ENCODE results near the gene ME3.
"Not testable (repeated sequence)": the region's sequence is repeated elsewhere in the genome, so short reads cannot be mapped to it uniquely, and the experiment has no call there.

Gene ME3

DNA sequence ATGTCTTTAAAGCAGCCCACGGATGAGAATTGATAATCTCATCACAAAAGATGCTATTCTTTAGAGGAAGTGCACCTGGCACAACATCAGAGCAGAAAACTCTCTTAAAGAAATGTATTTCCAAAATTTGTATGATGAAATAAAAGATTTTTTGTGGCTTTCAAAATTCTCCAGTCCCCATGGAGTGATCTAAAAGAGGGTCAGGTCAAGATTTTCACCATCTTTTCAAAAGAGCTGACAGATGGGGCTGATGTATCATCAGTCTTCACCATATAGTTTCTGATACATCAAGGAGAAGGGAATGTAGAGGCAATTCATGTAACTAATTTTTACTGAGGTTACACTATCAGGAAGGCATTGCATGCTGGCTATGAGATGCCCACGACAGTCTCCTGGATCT is 11.7 kb downstream of the ME3 start:
- no peak for DNase-seq

DNA sequence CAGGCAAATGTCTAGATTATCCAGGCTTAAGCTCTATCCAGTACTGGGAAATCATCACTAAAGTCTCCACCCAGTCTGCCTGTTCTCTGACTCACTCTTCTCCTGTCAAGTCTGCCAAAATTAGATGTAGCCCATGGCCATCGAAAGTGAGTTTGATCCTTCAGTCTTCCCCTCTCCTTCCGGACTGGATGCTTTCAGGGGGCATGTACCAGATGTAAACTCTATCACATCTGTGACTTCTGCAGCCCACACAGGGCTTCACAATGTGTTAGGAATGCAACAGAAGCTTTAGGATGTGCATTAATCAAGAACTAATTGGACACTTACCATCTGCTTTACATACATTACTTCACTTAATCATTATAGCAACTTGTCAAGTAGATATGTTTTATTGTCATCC is 12.3 kb downstream of the ME3 start:
- no peak for DNase-seq

DNA sequence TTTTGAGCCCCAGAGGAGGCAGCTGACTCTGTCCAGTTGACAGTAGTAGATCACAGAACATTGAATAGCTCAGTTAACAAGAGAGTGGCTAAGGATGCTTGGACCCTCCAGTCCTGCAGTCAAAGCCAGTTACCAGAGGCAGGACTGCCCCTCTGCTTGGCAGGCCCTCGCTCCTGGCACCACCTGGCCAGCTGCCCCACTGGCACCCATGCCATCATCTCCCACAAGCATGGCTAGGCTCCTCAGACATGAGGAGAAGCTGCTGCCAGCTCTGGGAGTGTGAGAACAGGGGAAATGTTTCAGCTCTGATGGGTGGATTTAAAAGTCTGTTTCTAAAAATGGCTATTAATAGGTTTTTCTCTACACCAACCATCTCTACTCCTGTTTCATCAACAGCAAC is 13.9 kb downstream of the ME3 start:
- no peak for DNase-seq

DNA sequence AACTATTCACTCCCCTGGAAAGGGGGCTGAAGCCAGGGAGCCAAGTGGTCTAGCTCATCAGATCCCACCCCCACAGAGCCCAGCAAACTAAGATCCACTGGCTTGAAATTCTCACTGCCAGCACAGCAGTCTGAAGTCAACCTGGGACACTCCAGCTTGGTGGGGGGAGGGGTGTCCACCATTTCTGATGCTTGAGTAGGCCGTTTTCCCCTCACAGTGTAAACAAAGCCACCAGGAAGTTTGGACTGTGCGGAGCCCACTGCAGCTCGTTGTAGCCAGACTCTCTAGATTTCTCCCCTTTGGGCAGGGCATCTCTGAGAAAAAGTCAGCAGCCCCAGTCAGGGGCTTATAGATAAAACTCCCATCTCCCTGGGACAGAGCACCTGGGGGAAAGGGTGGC is 27.2 kb downstream of the ME3 start:
- DNase-seq, result not testable (repeated sequence)

DNA sequence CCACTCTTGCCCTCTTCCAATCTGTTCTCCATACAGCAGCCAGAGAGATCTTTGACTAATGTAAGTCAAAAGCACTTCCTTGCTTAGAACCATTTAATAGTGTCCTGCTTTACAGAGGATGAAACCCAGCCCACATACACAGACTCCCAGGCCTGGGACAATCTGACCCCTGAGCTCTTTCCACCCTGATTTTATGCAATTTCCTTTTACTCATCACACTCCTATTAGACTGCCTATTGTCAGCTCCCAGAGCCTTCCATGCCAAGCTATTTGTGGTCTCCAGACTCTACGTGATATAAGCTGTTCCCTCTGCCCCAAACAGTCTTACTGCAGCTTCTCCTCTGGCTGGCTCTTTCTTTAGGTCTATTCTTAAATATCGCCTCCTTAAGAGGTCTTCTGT is 28.1 kb downstream of the ME3 start:
- DNase-seq, result no peak

DNA sequence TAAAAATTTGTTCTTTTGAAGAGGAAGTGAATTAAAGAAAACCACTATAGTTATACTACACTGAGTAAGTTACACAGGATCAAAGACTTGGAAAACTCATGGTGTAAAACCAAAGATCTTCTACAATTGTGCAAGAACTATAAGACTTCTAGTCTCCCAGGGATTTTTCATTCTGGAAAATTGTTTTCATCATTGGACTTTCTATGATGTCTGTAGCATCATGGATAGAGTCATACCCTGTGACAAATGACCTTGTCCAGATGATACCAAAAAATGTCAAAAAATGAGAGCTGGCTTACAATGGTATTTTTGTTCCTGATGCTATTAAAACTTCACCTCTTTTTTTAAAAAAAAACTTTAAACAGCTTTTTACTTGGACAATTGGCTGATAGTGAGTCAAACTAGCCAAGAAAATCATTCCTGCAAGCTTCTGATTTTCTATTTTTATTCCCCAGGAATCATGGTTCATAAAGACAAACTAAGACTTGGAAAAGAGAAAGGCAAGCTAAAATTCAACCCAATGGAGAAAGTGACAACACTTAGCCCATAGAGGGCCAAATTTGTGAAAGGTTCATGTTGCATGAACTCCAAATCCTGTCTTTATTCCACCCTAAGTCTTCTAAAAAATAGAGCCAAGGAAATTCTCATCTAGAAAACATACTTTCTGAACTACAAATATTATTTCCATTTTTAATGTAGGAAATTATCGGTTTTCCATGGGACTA is 30.7 kb downstream of the ME3 start:
- no peak for DNase-seq

DNA sequence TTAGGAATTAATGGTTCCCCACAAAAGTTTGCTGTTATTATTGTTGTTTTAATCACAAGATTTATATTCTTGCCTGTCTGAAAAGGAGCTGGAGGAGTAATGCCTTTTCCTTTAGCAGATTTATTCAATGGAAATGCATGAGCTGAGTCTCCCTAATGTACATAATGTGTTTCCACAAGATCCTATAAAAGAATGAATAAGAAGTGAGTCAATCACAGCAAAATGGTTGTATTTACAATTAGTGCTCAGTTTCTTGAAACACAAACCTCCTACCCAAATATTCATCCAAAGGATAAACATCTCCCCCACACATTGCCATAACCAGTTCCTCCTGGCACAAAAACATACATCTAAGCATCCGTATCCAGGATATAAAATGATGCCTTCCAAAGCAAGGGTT is 33.3 kb downstream of the ME3 start:
- no peak for DNase-seq

DNA sequence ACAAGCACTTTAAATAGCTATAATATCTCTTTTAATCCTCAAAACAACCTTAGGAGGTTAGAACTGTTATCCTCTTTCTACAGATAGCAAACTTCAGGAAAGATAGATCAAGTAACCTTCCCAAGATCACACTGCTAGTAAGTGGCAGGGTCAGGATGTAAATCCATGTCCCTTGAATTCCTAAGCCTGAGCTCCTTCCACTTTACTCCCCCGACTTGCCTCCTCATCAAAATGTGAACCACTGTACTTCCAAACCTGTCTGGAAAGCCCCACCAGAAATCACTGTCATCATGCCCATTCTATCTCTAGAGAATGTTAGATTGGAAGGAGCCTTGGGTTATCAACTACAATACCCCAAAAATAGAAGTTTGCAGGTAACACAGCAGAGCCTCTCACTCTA is 33.7 kb downstream of the ME3 start:
- DNase-seq, result no peak

DNA sequence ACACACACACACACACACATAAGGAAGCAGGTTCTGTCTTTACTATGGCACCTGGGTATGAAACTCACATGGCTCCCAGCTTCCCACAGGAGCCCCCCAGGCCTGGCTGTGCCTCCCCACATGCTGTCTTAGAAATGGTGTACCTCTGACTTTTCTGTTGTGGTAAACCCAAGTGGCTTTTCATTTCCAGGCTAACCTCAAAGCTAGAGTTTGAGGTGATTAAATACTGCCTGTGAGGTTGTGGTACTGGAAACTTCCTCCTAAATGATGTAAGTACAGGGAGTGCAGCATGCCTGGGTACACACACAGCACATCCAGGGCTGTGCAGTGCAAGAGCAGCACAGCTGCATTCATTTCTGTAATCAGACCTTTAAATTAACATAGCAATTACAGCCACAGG is 34.4 kb downstream of the ME3 start:
- no peak for DNase-seq

DNA sequence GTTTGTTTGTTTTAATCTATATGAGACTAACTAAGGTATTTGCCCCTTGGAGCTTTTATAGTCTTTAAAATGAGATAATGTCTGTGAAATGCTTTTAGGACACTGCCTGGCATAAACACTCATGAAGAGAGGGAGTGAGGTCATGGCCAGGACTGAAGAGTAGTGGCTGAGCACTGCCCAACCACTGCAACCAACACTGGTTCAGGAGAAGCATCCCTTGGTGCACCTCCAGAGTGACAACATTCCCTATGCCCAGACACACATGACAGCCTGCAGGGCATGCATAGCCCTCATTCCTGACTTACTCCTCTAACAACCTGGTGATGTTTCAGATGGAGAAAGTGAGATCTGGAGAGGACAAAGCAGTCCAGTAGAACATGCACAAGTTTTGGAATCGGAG is 36.1 kb downstream of the ME3 start:
- no peak for DNase-seq

DNA sequence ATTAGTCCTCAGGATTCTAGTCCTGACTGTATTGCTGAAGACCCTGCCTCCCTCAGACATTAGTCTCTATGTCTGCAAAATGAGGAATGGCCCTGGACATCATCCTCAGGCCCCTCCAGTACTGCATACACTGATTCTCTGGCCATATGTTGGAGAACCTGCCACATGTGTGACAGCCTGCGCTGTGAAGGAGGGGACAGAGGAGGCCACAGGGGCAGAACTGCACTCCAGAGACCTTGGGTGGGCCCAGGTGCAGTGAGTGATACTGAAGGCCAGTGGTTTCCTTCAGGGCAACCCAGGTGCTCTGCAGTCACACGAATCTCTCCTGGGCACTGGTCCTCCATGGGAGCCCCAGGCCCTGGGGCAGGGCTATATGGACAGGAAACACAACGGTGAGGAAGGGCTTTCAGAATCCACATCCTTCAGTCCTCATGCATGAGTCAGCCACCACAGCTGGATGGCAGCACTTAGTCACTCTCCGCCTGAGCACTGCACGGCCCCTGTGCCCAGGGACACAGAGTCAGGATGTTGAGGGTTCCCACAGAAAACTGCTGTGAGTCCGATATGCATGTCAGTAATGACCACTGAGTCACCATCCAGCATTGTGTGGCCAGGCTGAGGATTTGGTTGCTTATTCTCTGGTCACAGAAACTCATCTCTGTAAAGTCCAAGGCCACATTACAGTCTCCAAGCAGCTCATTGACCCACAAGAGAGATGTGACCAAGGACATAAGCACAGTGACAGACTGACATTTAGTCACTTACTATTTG is 39.7 kb downstream of the ME3 start:
- peak; percentile 47 for DNase-seq

DNA sequence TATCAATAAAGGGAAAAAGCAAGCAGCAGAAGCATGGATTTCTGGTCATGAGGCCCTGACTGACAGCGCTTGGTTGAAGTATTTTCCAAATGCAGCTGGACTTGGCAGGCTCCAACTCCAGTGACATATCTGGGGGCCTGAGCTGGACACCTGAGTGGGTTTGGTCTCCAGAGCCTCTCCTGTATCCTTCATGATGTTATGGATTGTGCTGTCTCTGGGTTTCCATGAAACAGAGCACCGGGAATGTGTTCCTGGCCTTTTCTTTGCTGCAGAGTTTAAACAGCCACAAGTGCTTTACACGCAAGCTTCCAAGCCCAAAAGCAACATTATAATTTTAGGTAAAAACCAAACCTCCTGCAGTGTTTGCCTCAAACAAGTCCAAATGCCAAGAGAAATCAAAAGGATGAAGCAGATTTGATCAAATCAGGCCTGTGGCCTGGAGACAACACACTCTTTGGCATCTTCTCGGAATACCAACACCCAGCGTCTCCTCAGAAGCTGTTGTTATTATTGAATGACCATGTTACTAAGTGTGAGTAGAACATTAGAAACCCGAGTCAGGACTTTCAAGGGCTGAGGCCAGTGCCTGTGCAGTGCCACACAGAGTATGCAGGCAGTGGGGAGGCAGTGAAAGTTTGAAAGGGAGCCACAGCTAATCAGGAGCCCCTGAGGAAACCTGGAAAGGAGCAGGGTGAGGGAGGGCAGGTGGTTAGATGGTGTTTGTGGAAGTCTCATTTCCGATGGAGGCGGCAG is 42.0 kb downstream of the ME3 start:
- DNase-seq, result no peak

DNA sequence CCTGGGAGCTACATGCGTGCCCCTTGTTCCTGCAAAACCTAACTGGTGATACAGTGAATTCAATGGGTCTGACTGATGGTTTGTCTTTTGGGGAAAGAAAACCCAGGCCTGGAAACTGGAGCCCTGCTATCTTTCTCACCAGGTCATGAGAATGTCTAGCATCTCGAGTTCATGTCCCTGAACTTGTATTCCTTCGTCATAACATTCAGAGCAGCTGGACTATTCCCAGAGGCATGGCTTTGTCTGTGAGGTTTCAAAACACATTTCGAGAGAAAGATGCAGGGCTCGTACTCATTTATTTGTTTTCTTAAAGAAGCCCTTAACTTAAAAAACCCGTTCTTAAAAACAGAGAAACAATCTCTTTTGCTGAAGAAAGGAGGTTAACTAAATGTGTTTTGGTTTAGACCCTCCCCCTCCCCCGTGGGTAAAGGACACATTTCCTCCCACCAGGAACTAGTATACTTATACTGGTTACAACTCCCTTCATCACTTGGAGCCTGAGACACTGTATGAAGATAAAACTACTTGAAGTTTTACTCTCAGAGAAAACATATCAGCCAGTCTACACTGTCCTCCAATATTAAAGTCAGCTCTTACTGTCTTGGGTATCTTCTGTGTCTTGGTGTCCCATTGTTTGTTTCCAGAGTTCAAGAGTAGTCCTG is 43.2 kb downstream of the ME3 start:
- DNase-seq, result no peak

DNA sequence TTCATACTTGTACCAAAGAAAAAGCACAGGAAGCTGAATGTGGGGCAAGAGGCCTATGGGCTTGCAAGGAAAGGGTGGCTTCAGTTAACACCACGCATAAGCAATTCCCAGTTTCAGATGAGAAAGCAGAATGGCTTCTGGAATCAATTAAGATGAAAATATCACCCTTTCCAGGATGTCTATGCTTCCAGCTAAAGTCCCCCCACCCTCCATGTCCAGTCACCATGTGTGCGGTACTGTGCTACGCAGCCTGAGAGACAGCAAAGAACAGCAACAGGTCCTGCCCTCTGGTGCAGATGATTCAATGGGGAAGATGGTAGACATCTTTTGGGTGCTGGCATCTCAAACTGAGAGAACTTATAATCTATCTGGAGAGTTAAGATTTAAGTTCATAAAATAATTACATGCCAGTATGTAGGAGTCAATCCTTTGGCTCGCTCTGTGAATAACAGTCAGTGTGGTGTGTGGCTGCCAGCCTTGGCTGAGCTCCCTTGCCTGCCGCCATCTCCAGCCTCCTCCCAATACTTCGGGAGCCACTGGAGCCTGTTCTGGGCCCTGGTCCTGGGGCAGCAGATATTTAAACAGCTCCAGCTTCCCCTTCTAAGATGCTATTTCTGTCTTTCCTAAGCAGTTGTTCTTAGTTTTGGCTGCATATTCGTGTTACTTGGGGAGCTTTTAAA is 44.5 kb downstream of the ME3 start:
- no peak for DNase-seq

DNA sequence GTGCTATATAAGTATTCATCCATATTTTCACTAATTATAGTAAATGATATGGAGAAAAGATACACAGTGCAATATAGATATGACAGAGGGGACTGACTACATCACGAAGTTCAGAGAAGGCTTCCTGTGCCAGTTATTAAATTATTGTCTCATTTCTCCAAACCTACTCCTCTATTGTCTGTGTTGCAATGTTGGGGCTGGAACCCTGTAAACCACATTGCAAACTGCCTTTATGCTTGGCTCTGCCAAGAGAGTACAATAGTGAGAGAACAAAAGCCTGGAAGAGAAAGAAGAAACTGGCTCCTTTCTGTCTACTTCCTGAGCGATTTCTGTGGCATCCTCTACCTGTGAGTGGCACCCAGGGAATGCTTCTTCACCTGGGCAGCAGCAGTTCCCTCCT is 46.4 kb downstream of the ME3 start:
- no peak for DNase-seq

DNA sequence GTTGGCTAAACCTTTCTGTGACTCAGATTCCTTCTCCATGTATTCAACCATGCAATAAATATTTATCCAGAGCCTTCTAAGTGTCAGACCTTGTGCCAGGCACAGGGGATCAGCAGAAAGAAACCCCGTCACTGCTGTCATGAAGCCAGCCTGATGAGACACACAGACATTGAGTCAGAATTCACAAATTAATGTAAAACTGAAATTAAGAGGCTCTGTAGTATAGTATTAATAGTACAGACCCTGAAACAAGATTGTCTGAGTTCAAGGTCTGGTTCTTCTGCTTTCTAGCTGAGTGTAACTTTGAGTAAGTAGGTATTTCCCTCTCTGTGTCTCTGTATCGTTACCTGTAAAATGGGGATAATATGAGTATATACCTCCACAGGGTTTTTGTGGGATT is 46.9 kb downstream of the ME3 start:
- DNase-seq, result no peak

DNA sequence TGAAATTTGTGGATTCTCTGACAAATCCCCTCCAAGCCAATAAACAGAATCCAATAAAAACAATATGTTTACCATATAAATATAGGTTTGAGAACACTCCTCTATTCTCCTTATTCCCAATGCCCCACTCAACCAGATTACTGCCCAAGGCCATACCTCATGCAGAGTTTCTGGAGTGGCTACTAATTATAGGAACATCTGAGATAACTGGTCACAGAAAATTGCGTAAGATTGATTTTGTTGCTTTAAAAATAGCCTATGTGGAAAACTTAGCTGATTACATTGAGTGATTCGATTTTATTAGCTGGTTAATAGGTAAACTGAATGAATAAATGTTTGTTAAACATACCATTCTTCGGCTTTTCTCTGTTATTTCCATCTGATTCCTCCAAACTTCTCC is 48.0 kb downstream of the ME3 start:
- no peak for DNase-seq

DNA sequence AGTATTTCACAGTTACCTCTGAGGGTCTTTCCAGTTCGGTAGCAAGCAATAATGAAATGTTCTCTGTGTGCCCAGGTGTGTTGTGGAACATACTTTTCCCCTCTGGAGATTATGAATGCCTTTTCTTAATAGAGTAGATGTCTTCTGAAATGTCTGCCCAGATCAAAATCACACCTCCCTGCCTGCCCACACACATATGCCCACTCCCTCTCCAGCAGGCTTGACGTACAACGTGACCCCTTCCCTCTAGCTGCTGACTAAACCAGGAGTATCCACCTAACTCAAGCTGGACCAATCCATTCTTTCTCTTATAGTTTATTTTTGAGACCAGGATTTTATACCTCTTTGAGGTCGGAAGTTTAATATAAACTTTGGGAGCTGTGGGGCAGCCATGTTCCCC is 48.7 kb downstream of the ME3 start:
- no peak for DNase-seq

DNA sequence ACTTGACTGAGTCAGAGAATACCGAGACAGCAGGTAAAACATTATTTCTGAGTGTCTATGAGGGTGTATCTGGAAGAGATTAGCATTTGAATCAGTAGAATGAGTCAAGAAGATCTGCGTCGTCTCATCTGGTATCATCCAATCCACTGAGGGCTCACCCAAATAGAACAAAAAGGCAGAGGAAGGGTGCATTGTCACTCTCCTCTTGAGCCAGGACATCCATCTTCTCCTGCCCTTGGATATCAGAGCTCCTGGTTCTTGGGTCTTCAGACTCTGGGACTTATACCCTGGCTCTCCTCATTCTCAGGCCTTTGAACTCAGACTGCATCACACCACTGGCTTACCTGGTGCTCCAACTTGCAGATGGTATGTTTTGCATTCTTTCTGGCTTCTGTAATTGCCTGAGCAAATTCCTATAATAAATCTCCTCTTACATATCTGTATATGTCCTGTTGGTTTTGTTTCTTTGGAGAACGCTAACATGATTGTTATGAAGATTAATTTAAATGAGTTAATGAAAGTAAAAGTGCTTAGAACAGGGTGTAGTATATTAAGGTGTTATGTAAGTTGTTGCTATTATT is 49.3 kb downstream of the ME3 start:
- no peak for DNase-seq

DNA sequence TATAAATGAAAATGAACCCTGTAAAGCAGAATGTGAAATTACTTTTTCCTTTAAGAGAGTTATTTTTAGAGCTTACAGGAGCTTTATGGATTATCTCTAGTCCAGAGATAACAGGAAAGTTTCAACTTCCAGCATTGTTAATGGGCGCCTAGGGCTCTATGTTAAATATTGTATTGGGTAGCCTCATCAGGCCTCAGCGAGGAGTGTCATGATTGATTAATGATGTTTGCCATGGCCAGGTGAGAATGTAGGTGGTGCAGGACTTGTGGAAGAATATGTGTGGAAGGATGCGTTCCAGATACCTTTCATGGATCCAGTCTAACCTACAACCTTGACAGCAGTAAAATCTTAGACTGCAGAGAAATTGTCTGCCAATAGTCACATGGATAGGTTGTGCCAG is 50.6 kb downstream of the ME3 start:
- DNase-seq, result no peak

DNA sequence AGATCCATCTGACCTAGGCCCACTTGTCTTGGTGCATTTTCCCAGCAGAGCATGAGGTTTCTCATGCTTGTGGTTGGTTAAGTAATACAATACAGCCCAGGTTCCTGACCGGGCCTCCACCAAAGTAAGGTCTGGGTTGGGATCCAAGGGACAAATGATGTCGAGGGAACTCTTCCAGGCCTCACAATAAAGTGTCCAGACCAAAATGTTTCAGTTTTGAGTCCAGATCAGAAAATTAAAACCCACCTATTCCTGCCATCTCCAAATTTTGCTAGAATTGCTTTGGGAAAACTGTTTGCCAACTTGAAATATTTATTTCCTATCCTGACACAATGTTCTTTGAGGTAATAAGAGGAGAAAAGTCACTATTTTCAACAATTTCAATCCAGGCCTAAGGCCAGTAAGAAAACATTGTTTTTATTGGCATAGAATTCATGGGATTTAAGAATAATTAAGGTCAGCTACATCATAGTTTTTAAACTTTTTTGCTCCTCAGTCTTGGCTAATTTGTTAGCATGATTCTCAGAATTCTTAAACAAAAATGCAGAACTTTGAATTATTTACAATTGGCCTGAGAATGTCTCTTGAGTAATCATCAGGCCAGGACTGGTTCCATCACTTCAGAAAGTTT is 51.4 kb downstream of the ME3 start:
- no peak for DNase-seq

DNA sequence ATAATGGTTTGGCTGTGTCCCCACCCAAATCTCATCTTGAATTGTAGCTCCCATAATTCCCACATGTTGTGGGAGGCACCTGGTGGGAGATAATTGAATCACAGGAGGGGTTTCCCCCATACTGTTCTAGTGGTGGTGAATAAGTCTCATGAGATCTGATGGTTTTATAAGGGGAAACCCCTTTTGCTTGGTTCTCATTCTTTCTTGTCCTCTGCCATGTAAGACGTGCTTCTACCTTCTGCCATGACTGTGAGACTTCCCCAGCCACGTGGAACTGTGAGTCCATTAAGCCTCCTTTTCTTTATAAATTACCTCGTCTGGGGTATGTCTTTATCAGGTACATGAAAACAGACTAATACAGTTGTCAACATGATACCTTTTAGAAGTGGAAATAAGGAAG is 53.0 kb downstream of the ME3 start:
- not testable (repeated sequence) for DNase-seq

All from hematopoietic multipotent progenitor cell treated with erythropoietin and hydrocortisone succinate and interleukin-3 and kit ligand, for 8 days (in vitro differentiated cells).